HG03095 (cell line): ENCODE results near the gene TMEM187.
"Not testable (repeated sequence)": the region's sequence is repeated elsewhere in the genome, so short reads cannot be mapped to it uniquely, and the experiment has no call there.

Source experiments
- ATAC-seq: cut with Tn5 transposase; IDR thresholded peaks from one replicate; pipeline ENCODE4 v1.9.1; 2021; ENCODE audit warnings: moderate library complexity; ENCODE audit not compliant: unreplicated experiment

Gene TMEM187

GRCh38 chrX:153994398-153994797 lies 21.8 kb downstream of the TMEM187 start:
- ATAC-seq: not testable (repeated sequence)

DNA sequence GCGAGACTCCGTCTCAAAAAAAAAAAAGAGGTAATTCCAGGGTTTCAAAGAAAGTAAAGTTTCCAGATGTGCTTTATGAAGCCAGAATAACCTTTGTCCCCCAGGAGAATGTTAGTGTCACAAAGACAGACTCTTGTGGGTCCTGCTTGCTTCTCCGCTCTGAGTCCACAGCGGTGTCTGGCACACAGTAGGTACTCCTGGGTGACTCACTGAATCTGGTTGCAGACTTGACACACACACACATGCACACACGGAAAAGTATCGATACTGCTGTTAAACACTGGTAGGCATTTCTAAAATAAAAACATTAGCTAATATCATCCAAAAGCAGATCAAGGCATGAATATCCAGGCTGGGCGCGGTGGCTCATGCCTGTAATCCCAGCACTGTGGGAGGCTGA lies 22.9 kb downstream of the TMEM187 start:
- no peak for ATAC-seq

GRCh38 chrX:153999359-154000037 lies 26.9 kb downstream of the TMEM187 start:
- ATAC-seq: no peak

DNA sequence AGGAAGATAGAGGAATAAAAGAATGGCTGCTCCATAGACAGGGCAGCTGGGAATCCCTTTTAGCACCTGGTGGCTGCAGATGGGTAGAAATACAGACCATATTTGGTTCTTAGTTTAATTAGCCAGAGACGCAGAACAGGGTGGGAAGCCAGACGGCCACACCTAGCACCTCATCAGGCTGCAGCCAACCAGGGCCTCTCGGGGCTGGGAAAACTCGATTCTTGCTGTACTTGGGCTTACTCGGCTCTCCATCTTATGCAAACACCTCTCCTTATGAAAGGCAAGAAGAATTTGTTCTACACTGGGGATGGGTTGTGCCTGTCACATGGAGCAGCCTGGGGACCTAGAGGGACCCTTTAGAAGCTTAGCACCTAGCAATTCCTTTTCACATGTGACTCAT lies 27.5 kb downstream of the TMEM187 start:
- no peak for ATAC-seq

DNA sequence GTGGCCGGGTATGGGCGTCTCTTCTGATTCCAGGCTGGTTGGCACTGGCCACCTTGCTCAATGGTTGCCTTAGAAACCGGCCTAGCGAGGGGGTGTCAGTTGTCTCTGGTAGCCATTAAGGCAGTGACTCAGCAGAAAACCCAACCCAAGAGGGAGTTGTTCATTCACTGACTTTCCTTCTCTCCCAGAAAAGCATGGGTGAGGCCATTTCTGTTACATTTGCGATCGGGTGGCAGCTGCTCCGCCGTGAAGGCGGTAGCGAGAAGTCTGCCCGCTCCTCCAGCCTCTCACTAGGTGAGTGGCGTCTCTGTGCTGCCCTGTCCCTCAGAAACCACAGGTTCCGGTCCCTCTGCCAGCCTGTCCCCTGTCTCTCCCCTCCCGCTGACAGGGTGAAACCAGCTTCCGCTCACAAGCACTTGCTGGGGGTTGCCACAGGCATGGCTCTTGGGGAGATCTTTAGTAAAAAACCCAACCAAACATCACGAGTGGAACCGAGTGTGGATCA lies 29.7 kb downstream of the TMEM187 start:
- ATAC-seq: no peak

DNA sequence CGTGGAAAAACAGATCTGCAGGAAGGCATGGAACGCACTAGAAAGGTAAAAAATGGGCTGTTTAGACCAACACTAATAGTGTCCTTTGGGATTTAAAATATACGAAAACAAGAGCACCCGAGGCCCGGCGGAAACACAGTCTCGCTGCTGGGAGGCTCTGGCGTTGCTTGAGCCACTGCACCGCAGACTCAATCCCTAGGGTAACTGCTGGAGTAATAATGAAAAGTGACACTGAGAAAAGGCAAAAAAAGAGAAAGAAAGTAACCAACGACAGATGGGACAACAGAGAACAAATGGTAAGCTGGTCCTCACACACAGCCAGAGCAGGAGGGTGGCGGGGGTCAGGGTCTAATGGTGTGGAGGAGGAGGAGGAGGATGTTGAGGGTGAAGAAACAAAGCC lies 31.8 kb downstream of the TMEM187 start:
- no peak for ATAC-seq

- no peak for ATAC-seq
These were observed 34.4 kb downstream of the TMEM187 start for GRCh38 chrX:154006947-154007346.

DNA sequence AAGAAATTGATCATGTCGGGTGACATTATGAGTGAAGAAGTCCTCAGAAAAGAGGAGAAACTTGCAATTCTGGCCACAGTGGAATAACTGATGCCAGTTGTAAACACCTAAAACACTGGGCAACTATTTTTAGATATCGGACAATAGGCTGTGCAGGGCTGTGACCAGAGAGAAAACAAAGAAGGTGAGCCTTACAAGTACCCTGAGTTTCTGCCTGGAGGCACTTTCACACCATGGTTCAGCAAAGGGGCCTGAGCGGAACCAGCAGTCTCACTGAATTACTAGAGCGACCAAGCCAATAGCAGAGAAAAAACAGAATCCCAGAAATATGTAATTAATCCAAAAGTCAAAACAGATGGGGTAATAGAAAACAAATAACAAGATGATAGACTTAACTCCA lies 36.0 kb downstream of the TMEM187 start:
- no peak for ATAC-seq

DNA sequence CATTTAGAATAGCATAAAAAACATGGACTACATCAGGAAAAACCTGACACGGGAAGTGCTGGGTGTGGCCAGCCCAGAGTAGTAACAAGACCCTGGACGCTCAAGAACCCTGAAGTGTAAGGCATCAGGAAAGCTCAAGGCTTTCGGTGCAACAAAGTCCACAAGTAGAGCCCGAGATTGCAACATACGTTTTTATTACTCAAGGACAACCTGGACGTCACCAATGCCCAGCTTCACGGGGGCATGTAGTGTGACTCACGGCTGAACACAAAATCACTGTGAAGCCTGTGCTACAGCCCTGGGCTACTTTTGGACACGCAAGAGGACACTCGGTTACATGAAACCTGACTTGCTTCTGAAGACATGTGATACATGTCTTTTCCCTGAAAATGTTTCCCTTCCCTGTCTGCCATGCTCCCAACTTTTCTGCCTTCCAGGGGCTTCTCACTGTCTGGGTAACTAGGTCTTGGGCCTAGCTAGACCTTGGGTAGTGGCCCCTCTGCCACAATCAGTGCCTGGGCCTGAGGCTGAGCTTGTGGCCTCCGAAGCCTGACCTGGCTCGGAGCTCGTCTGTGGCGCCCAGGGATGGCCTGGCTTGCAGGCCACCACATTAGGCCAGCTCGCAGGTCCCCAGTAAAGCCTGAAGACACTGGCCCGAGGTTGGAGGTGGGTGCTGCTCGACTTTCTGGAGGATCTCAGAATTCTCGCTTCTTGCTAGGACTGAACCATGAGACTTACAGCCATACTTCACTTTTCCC lies 38.0 kb downstream of the TMEM187 start:
- no peak for ATAC-seq

GRCh38 chrX:154011376-154012335 lies 39.1 kb downstream of the TMEM187 start:
- no peak for ATAC-seq

- no peak for ATAC-seq
These were observed 39.9 kb downstream of the TMEM187 start for GRCh38 chrX:154012336-154012991.

- ATAC-seq: no peak
These were observed 40.5 kb downstream of the TMEM187 start for GRCh38 chrX:154013001-154013421.

GRCh38 chrX:154013614-154014360 lies 41.2 kb downstream of the TMEM187 start:
- ATAC-seq: no peak

DNA sequence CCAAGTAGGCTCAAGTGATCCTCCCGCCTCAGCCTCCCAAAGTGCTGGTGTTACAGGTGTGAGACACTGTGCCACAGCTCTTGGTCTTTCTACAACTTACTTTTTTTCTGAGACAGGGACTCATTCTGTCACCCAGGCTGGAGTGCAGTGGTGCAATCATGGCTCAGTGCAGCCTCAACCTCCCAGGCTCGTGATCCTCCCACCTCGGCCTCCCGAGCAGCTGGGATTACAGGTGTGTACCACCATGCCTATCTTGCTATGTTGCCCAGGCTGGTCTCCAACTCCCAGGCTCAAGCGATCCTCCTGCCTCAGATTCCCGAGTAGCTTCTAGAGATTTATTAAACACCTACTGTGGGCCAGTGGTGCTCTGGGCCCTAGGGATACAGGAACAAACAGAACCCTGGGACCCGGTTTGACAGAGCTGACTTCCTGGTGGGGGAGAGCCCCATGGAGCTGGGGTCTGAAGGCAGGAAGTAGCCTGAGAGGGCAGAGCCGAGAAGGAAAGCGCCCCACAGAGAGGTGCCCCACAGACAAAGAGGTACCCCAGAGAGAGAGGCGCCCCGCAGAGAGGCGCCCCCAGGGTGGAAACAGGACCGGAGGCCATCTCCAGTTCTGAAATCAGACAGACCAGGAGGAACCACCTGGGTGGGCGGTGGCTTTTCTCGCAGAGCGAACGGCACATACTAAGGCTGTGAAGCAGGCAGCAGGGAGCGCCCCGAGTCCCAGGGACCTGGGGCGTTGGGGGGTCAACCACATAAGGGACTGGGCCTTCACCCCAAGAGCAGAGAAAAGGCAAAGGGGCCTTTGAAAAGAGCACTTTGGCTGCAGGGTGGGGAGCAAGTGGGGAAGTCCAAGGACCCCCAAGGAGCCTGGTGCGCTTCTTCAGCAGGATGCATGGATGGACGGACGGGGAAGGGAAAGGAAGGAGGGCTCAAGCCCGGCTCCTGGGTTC lies 42.2 kb downstream of the TMEM187 start:
- no peak for ATAC-seq

- ATAC-seq: no peak
These were observed 43.2 kb downstream of the TMEM187 start for GRCh38 chrX:154015581-154016264.

DNA sequence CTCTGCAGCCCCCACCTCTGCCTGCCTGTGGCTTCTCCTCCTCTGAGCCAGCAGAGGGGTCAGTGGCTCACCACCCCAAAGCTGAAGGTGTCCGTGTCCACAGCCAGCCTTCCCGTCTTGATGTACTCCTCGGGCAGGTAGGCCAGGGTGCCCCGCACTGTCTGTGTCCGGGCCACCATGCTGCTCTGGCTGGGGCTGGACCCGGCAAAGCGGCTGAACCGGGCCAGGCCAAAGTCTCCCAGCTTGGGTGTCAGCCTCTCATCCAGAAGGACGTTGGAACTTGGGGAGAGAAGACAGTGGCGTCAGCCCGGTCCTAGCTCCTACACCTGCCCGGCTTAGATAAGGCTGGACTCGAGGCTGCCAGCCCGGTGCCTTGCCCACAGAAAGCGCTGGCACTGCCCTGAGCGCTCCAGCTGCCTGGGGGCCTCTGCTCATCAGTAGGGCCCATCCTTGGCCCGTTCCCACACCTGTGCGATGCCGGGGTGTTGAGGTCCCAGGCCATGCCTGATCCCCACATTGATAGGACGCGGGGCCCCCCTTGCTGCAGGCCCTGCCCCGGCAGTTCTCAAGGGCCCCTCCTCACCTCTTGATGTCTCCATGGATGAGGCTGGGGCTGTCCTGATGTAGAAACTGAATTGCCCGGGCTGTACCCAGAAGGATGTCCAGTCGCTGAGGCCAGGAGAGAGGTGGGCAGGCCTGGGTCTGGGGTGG lies 44.0 kb downstream of the TMEM187 start:
- ATAC-seq: no peak

GRCh38 chrX:154017766-154018517 lies 45.4 kb downstream of the TMEM187 start:
- ATAC-seq: no peak
